GM21723 (cell line): ENCODE data around the gene ERP27.

Experiments used
- ATAC-seq: cut with Tn5 transposase; IDR thresholded peaks from one replicate; pipeline ENCODE4 v1.9.1; 2021; ENCODE audit warnings: mild to moderate bottlenecking, moderate library complexity; ENCODE audit not compliant: unreplicated experiment

Gene ERP27

GRCh38 chr12:14937014-14937413, 1.3 kb downstream of the ERP27 start:
- ATAC-seq: no peak

GRCh38 chr12:14936224-14936861, 2.0 kb downstream of the ERP27 start:
- ATAC-seq: no peak

- ATAC-seq: no peak
Observed at GRCh38 chr12:14935031-14935430, 3.3 kb downstream of the ERP27 start.

GRCh38 chr12:14934511-14934910, 3.8 kb downstream of the ERP27 start:
- ATAC-seq: no peak

DNA sequence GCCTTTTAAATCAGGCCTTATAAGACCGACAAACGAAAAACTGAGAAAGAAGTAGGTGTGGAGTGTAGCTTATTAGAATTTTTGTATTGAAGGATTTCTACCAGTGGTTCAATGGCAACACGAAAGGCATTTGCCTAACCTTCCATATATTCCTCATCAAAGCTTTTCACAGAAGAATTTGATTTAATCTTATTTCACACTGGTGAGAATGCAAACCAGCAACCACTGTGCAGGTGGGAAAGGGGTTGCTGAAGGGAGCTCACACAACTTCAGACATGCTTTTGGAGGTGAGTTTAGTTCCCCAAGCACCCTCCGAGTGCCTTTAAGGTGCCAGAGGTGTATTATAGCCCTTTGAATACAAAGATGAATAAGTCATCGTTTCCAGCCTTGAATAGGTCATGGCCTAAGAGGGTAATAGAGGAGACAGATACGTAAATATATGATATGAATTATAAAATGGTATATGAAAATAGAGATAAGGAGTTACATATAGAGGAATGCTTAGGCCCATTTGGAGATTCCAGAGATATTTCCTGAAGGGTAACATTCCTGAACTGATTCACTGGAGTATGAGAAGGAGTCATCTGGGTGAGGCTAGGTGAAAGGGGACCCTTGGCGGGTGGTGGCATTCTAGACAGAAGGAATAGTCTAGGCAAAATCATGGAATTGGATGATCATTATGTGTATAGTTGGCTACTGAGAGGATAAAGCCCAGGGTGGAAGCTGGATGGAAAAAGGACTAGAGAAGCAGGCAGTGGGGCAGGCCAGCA, 6.4 kb downstream of the ERP27 start:
- no peak for ATAC-seq

DNA sequence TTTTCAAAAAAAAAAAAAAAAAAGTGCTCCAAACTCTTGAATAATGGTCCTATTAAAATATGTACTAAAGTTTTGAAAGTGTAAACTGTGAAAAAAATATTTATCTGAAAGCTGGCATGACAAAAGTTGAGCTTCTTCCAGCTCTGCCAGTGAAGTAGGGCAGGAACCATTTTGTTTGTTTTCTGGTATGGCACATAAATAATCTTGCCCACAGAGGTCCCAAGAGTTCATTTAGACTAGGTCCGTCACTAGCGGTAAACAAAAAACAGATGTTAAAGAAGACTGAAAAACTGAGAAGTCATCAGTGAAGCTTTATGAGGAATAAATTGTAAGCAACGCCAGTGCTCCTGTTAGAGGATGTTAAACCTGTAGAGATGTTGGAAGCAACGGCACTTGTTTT, 7.0 kb downstream of the ERP27 start:
- ATAC-seq: no peak

GRCh38 chr12:14930299-14930698, 8.0 kb downstream of the ERP27 start:
- no peak for ATAC-seq

DNA sequence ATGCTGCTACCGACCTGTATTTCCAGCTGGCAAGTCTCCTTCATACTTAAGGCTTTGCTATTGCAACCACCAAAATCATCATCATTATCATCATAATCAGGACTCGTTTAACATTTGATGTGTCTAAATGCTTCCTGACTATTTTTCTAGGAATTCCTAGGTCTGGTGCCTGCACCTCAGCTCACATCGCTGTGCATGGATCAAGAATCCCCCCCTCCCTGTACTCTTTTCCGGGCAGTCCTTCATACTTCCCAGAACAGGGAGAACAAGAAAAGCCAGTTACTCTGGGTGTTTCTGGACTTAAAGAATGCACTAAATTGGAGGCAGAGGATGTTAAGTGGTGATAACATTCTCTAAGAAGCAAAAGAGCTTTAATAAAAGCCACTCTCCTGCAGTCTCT, 9.4 kb downstream of the ERP27 start:
- no peak for ATAC-seq

GRCh38 chr12:14927267-14927666, 11.1 kb downstream of the ERP27 start:
- ATAC-seq: no peak

DNA sequence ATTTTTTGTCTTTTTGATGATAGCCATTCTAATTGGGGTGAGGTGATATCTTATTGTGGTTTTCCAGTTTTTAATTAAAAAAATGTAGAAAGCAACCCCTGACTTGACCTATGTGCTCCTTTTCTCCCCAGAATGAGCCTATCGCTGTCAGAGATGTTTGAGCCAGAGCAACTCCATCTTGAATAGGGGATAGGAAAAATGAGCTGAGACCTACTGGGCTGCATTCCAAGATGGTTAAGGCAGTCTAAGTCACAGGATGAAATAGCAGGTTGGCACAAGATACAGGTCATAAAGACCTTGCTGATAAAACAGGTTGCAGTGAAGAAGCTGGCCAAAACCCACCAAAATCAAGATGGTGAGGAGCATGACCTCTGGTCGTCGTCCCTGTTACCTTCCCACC, 13.8 kb downstream of the ERP27 start:
- no peak for ATAC-seq

DNA sequence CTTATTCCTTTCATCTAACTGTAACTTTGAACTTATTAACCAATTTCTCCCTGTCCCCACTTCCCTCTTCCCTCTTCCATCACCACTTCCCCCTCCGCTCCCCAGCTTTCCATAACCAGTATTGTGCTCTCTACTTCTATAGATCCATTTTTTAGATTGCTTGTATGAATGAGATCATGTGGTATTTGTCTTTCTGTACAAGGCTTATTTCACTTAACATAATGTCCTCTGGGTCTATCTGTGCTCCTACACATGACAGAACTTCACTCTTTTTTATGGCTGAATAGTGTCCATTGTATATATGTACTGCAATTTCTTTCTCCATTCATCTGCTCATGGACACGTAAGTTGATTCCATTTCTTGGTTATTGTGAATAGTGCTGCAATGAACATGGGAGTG, 14.4 kb downstream of the ERP27 start:
- no peak for ATAC-seq

- ATAC-seq: no peak
Observed at GRCh38 chr12:14921218-14921617, 17.1 kb downstream of the ERP27 start.

DNA sequence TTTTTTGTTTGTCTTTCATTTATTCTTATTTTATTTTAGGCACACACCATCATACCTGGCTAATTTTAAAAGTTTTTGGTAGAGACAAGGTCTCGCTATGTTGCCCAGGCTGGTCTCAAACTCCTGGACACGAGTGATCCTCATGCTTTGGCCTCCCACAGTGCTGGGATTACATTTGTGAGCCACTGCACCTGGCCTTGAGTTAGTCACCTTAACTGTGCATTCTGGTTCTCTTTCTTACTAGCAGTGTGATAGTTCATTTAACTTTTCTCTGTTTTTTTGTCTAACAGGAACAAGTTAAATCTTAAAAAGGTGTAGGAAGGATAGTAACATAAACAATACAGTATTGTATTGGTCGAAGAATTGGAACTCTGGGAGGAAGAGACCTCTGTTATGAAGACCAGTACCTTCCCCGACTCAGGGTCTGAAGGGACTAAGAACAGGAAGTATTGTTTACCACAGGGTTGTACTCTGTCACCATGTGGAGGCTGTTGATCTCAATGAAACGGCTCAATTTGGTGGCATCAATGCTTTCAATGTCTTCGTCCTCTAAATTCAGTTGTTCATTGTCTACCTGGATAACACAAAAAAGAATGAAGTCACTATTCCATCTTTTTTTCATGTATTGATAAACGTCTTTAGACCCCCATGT, 17.7 kb downstream of the ERP27 start:
- no peak for ATAC-seq

- no peak for ATAC-seq
Observed at GRCh38 chr12:14919455-14919854, 18.9 kb downstream of the ERP27 start.

GRCh38 chr12:14915736-14916135, 22.6 kb downstream of the ERP27 start:
- no peak for ATAC-seq

GRCh38 chr12:14913381-14913781, 25.0 kb downstream of the ERP27 start:
- ATAC-seq: no peak

DNA sequence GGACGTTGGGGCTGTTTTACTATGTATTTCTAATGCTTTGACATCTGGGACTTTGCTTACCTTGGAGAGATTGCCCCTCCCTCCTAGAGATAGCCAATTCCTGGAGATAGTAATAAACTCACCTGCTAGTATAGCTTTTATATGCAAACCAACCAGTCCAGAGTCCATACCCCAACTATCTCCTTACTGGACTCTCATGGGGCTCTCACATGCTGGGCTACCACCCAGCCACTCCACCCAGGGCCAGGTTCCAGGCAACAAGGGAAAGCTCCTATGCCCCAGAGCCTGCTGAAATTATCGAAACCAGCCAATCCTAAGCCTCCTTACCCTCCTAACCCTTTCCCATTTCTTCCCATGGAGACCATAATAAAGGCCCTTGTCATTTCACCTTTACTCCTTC, 27.2 kb downstream of the ERP27 start:
- ATAC-seq: no peak

GRCh38 chr12:14910090-14910915, 28.0 kb downstream of the ERP27 start:
- no peak for ATAC-seq

- ATAC-seq: no peak
Observed at GRCh38 chr12:14907953-14908352, 30.4 kb downstream of the ERP27 start.

GRCh38 chr12:14906114-14906513, 32.2 kb downstream of the ERP27 start:
- no peak for ATAC-seq

GRCh38 chr12:14905269-14906004, 32.9 kb downstream of the ERP27 start:
- no peak for ATAC-seq
